Stomach smooth muscle (tissue), 2 donors: Measurements from ENCODE around the gene CCDC200.
"Not testable (repeated sequence)": the region's sequence is repeated elsewhere in the genome, so short reads cannot be mapped to it uniquely, and the experiment has no call there.

Source experiments
- H3K27ac ChIP-seq: one replicate; pipeline ENCODE4 v1.7.0; 2013; ENCODE audit warnings: mild to moderate bottlenecking, low read length, inconsistent platforms
- H3K27me3 ChIP-seq, 2 donors: one replicate each; pipeline ENCODE4 v1.7.0; 2013; ENCODE audit warnings: low read length in 2 of 2; ENCODE audit not compliant: insufficient read depth in 2 of 2, control insufficient read depth in 1 of 2
- H3K36me3 ChIP-seq, 2 donors: one replicate each; pipeline ENCODE4 v1.7.0; 2013; ENCODE audit warnings: low read length in 2 of 2; ENCODE audit not compliant: control insufficient read depth in 2 of 2, insufficient read depth in 2 of 2
- H3K4me1 ChIP-seq: one replicate; pipeline ENCODE4 v1.7.0; 2013; ENCODE audit warnings: low read length; ENCODE audit not compliant: control insufficient read depth, insufficient read depth
- H3K4me3 ChIP-seq, 2 donors: one replicate each; pipeline ENCODE4 v1.7.0; 2013; ENCODE audit warnings: low read length in 2 of 2
- H3K9ac ChIP-seq, 2 donors: one replicate each; pipeline ENCODE4 v1.7.0; 2013; ENCODE audit warnings: low read length in 2 of 2, mild to moderate bottlenecking in 1 of 2
- H3K9me3 ChIP-seq, 2 donors: one replicate each; pipeline ENCODE4 v1.7.0; 2013; ENCODE audit warnings: low read length in 2 of 2; ENCODE audit not compliant: control insufficient read depth in 2 of 2
- donor health status: healthy.
- donor health status: Pancreatic carcinoma.

CCDC200 gene

DNA sequence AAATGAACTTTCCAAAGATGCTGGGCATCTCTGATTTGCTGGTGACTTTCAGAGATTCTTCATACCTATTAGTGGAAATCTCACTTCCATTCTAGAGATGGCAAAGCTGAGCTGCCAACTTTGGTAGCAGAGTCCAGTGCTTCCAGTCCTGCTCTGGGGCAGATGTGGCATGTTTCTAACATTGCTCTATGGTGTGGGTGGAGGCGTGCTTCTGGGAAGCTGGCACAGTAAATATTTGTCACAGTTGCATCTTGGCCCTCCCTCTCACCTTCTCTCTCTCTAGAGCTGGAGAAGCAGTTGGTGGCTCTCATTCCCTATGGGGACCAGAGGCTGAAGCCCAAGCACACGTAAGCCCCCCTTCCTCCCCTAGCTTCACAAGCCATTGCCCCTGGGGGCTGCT is 14.9 kb downstream of the CCDC200 start:
- Histone ChIP-seq H3K4me3 (no peak overlapping the region), H3K27ac (no peak overlapping the region), H3K27me3 (no peaks in the 10 kb centered on the region), H3K4me1 (peaks cover 13% of the 10 kb centered on the region), H3K9me3 (no peaks in the 10 kb centered on the region), H3K9ac (no peak overlapping the region), H3K36me3 (peaks cover 21% of the 10 kb centered on the region in 2 donors)

GRCh38 chr17:43212641-43213490 is 15.6 kb downstream of the CCDC200 start:
- Histone ChIP-seq H3K27ac (peak overlapping the region; percentile 76), H3K4me1 (peaks cover 13% of the 10 kb centered on the region), H3K9me3 (no peaks in the 10 kb centered on the region), H3K27me3 (no peaks in the 10 kb centered on the region), H3K9ac (peak overlapping the region; percentile 89 to 91), H3K4me3 (peak overlapping the region; percentile 87 to 88), H3K36me3 (peaks cover 26 to 28% of the 10 kb centered on the region in 2 donors)

DNA sequence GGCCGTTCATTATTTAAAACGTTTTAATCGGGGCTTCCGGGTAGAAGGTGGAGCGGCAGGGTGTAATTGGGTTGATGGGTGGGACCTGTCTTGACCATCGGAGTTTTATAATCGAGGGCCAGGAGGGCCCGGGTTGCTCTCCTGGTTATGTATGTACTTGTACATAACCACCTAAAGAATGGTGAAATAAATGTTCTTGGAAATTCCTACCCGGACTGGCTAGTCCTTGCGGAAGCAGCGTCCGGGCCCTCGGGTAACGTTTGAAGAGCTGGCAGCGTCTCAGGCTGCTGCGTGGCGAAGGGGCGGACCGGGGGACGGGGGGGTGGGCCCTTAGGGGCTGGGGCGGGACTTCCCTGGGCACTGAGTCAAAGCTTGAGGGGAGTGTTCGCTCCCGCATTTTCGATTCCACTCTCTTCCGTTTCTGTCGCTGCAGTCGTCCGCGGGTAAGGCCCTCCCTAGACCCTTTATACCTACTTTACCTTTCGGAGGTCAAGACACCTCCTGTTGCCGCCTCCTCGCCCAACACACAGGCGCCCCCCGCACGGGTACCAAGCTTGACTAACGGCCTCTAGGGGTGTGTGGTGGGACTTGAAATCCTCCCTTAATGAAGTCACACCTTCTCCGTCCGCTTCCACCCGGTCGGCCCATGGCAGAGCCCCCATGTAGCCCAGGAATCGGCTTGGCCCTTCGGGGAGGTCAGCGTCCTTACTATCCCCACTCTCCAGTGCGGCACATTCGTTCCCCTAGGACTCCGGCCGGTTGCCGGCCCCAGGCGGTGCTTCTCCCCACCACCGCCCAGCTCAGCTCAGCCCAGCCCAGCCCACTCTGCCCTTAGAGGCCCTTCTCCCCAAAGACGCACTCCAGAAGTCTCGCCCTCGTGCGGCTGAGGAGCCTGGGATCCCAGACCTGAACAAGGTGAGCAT is 16.7 kb downstream of the CCDC200 start, which contains the start of gene TMEM106A:
Gene TMEM106A (plus strand): TSS at position 396 of the 923 bp plus-strand sequence. CDS start 1,167 bp downstream, outside the sequence.
- peaks cover 26 to 36% of the 10 kb centered on the region in 2 donors for H3K36me3 ChIP-seq
- peak within 1 kb of the TSS; percentile 89 to 91 for H3K9ac ChIP-seq
- H3K4me3 ChIP-seq = peak within 1 kb of the TSS; percentile 87 to 88
- no peaks in the 10 kb centered on the region for H3K27me3 ChIP-seq
- H3K4me1 ChIP-seq = peaks cover 13% of the 10 kb centered on the region
- H3K9me3 ChIP-seq = no peaks in the 10 kb centered on the region
- peak within 1 kb of the TSS; percentile 76 for H3K27ac ChIP-seq

DNA sequence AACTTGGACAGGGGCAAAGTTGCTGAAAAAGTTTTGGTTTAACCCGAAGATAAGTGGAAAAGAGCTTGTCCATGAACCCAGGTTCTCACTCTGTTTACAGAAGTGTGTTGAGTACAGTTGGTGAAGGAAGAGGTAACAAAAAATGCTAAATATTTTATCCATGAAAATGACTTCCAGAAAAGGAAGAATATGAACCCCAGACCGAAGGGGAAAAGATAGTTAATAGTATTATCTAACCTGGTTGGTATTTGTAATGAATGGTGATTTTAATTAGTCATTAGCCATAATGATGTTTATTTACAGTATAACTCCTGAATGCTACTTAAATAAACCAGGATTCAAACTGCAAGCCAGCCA is 17.3 kb downstream of the CCDC200 start:
- Histone ChIP-seq H3K4me3 (peak overlapping the region; percentile 66 to 87), H3K36me3 (peaks cover 23 to 30% of the 10 kb centered on the region in 2 donors), H3K4me1 (peaks cover 13% of the 10 kb centered on the region), H3K27me3 (no peaks in the 10 kb centered on the region), H3K9me3 (no peaks in the 10 kb centered on the region), H3K9ac (peak overlapping the region; percentile 74 to 89), H3K27ac (peak overlapping the region; percentile 18)

DNA sequence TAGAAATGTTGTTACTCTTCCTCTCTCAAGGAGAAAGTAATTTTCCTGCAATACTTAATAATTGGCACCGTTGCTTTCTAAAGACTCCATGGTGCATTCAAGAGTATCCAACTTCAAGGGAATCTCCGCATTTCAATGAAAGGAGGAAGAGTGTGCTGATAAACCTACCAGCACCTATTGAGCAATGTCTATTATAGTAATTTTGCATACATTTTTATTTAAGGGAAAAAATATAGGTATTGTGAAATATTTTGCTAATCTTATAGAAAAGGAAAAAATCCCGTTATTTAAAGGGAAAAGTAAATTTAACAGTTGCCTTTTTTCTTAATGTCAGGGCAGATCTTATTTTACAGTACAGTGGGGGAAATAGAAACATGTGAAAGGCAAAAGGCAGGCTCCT is 17.8 kb downstream of the CCDC200 start:
- Histone ChIP-seq H3K9me3 (no peaks in the 10 kb centered on the region), H3K27ac (no peak overlapping the region), H3K9ac (peak overlapping the region in 1 of 2 donors; percentile 89), H3K27me3 (no peaks in the 10 kb centered on the region), H3K36me3 (peaks cover 21 to 26% of the 10 kb centered on the region in 2 donors), H3K4me3 (no peak overlapping the region), H3K4me1 (peaks cover 13% of the 10 kb centered on the region)

DNA sequence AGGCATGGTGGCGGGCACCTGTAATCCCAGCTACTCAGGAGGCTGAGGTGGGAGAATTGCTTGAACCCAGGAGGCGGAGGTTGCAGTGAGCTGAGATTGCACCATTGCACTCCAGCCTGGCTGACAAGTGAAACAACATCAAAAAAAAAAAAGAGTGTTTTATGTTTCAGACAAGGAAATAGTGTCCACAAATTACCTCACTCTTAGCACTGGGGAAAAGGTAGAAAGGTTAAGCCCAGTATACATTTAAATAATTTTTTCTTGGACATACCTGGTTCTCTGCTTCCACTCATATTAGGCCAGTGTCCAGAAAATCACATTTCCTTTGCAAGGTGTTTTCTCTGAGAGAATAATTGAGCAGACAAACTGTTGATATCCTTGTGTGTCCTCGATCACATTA is 25.4 kb downstream of the CCDC200 start:
- not testable (repeated sequence) for H3K4me3 ChIP-seq, H3K4me1 ChIP-seq, H3K9ac ChIP-seq, H3K9me3 ChIP-seq, H3K27ac ChIP-seq, H3K27me3 ChIP-seq
- peaks cover 59 to 64% of the 10 kb centered on the region in 2 donors for H3K36me3 ChIP-seq

- Histone ChIP-seq H3K27me3 (no peaks in the 10 kb centered on the region), H3K36me3 (peaks cover 62 to 69% of the 10 kb centered on the region in 2 donors), H3K27ac (no peak overlapping the region), H3K9me3 (no peaks in the 10 kb centered on the region), H3K9ac (no peak overlapping the region), H3K4me3 (no peak overlapping the region), H3K4me1 (no peaks in the 10 kb centered on the region)
These were observed 28.3 kb downstream of the CCDC200 start for GRCh38 chr17:43200127-43200526.

DNA sequence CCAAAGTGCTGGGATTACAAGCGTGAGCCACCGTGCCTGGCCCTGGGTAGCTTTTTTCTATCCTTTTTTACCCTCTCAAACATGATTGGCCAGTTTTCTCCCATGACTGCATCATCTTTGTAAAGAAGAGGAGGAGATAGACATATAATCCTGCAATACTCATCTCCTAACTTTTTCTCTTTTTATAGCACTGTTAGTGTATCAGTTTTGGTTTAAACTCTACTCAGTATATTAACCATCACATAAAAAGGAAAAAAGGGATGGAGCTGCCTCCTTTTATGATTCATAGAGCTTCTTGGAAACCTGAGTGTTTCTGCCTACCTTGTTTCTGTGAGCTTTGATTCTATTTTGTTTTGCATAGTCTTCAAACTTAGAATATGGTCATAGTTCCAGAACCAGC is 28.8 kb downstream of the CCDC200 start:
- no peaks in the 10 kb centered on the region for H3K4me1 ChIP-seq
- no peak overlapping the region for H3K27ac ChIP-seq
- H3K9me3 ChIP-seq = no peaks in the 10 kb centered on the region
- no peak overlapping the region for H3K4me3 ChIP-seq
- H3K27me3 ChIP-seq = no peaks in the 10 kb centered on the region
- H3K9ac ChIP-seq = no peak overlapping the region
- peaks cover 65 to 73% of the 10 kb centered on the region in 2 donors for H3K36me3 ChIP-seq

GRCh38 chr17:43193251-43193650 is 35.2 kb downstream of the CCDC200 start:
- H3K9ac ChIP-seq = no peak overlapping the region
- H3K36me3 ChIP-seq = peaks cover 74 to 75% of the 10 kb centered on the region in 2 donors
- H3K4me3 ChIP-seq = no peak overlapping the region
- no peak overlapping the region for H3K27ac ChIP-seq
- H3K4me1 ChIP-seq = no peaks in the 10 kb centered on the region
- no peaks in the 10 kb centered on the region for H3K27me3 ChIP-seq
- no peaks in the 10 kb centered on the region for H3K9me3 ChIP-seq

GRCh38 chr17:43186656-43187055 is 41.8 kb downstream of the CCDC200 start:
- H3K27me3 ChIP-seq, H3K4me1 ChIP-seq, H3K27ac ChIP-seq, H3K9ac ChIP-seq, H3K4me3 ChIP-seq, H3K9me3 ChIP-seq: not testable (repeated sequence)
- peaks cover 38 to 40% of the 10 kb centered on the region in 2 donors for H3K36me3 ChIP-seq
